OCI-LY7 (cell line): ENCODE results near the gene BAIAP2L2. TPM values are rescaled to one million over a fixed set of nuclear protein-coding genes. Genes with fewer than 3 reads are reported as not detected.

Experiments
- BruUV-seq: library from RNA; stranded (reverse); fragments of 400-500 nt; replicated peaks from 2 replicates; lab custom pipeline; 2021; lab: Mats Ljungman, UMichigan
- CTCF ChIA-PET: fragments of 300-600 bp; sonication (Branson Sonifier 250); formaldehyde crosslinking; loops from one replicate; lab custom pipeline; 2022; ENCODE audit warnings: antibody characterized with exemption; ENCODE audit not compliant: unreplicated experiment; lab: Charles Lee
- POLR2A ChIA-PET: fragments of 300-600 bp; sonication (Branson Sonifier 250); formaldehyde crosslinking; loops from one replicate; lab custom pipeline; 2022; ENCODE audit warnings: antibody characterized with exemption; lab: Charles Lee
- DNase-seq: peaks from one replicate; pipeline ENCODE4 v3.0.0-alpha.2; 2015; ENCODE audit warnings: low spot score
- H2AFZ ChIP-seq: fragments of 200-600 bp; sonication (generic), shearing (Covaris generic); 2 replicates; pipeline ENCODE4 v1.6.1; 2014; ENCODE audit warnings: mild to moderate bottlenecking, antibody characterized with exemption, low read length, moderate library complexity
- H3K27ac ChIP-seq: fragments of 200-600 bp; sonication (generic); 2 replicates; pipeline ENCODE4 v1.5.1; 2014; ENCODE audit warnings: mixed run types, low read depth, mild to moderate bottlenecking, moderate library complexity, low read length, inconsistent platforms; ENCODE audit not compliant: poor library complexity, severe bottlenecking
- H3K36me3 ChIP-seq: fragments of 200-600 bp; sonication (generic); 2 replicates; pipeline ENCODE4 v1.6.1; 2014; ENCODE audit warnings: mild to moderate bottlenecking, antibody characterized with exemption, low read length, moderate library complexity, mixed read lengths; ENCODE audit not compliant: insufficient read depth
- H3K4me1 ChIP-seq: fragments of 200-600 bp; sonication (generic); 2 replicates; pipeline ENCODE4 v1.5.1; 2014; ENCODE audit warnings: mild to moderate bottlenecking, low read length; ENCODE audit not compliant: insufficient read depth, poor library complexity, severe bottlenecking
- H3K4me2 ChIP-seq: fragments of 200-600 bp; sonication (generic); 2 replicates; pipeline ENCODE4 v1.6.1; 2014; ENCODE audit warnings: mild to moderate bottlenecking, low read length
- H3K4me3 ChIP-seq: fragments of 200-600 bp; sonication (generic); 2 replicates; pipeline ENCODE4 v1.5.1; 2014; ENCODE audit warnings: mild to moderate bottlenecking, low read depth, low read length; ENCODE audit not compliant: poor library complexity, severe bottlenecking
- H3K79me2 ChIP-seq: fragments of 200-600 bp; sonication (generic); 2 replicates; pipeline ENCODE4 v1.6.1; 2016; ENCODE audit warnings: low read depth, mild to moderate bottlenecking, low read length, moderate library complexity, mixed read lengths; ENCODE audit not compliant: insufficient read depth
- H3K9me2 ChIP-seq: fragments of 200-600 bp; sonication (generic); 2 replicates; pipeline ENCODE4 v1.6.1; 2016; ENCODE audit warnings: mild to moderate bottlenecking, low read length, mixed read lengths; ENCODE audit not compliant: insufficient read depth
- H3K9me3 ChIP-seq: fragments of 200-600 bp; sonication (generic); 2 replicates; pipeline ENCODE4 v1.6.1; 2014; ENCODE audit warnings: mild to moderate bottlenecking, mixed run types, low read length, mixed read lengths
- H4K20me1 ChIP-seq: fragments of 200-600 bp; sonication (generic); 2 replicates; pipeline ENCODE4 v1.6.1; 2014; ENCODE audit warnings: mild to moderate bottlenecking, antibody characterized with exemption, low read length, moderate library complexity, mixed read lengths; ENCODE audit not compliant: insufficient read depth
- EZH2phosphoT487 ChIP-seq: fragments of 200-600 bp; sonication (generic); IDR thresholded peaks from 2 replicates; pipeline ENCODE4 v1.6.1; 2018; ENCODE audit warnings: low read depth, borderline replicate concordance, mild to moderate bottlenecking, mixed run types, antibody characterized with exemption, low read length, moderate library complexity, mixed read lengths
- intact Hi-C: fragments of 100-400 bp; cut with micrococcal nuclease; formaldehyde crosslinking; loops from one replicate; pipeline ENCODE4 v1.10.0; 2022; ENCODE audit not compliant: unreplicated experiment
- total RNA-seq, 2 experiments: library from RNA; depleted of rRNA in 1 of 2; stranded (reverse); fragments of >200 nt in 1 of 2; shearing (Covaris generic) in 1 of 2; gene quantifications; 2 replicates each; pipeline ENCODE4 v1.2.3, GENCODE V29; 2014 to 2022
- TF ChIP-seq, protein P1 (sequence below): fragments of 200-600 bp; sonication (generic); conservative IDR thresholded peaks from 2 replicates; pipeline ENCODE4 v1.5.1; 2014; ENCODE audit warnings: mild to moderate bottlenecking, antibody characterized with exemption, low read length, moderate library complexity, mixed read lengths

BAIAP2L2 gene
- total RNA-seq, 2 experiments from 2014 or later: 0.35 to 1.9 TPM

DNA sequence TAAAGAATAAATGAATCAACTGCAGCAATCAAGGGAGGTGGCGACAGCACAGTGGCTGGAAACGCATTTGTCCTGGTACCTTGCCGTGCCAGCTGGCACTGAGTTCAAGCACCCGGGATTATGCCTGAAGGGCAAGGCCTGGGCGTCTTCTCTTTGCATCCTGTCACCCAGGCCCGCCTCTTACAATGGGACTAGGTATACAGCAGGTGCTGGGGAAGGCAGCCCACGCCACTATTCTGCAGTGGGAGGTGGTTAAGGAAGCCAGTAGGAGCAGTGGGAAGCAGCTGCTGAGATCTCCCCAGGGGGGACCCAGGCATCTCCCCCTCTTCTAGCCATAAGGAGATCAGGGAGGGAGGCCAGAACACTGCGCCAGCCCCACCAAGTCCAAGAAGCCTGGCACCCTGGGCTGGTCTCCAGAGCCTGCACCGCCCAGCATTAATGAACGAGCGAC lies 15.3 kb upstream of the BAIAP2L2 start:
- BruUV-seq: no TSS peak
- no peaks in the 10 kb centered on the region for H3K9me3 ChIP-seq
- POLR2A ChIA-PET: no interaction called here
- H3K4me1 ChIP-seq: no peaks in the 10 kb centered on the region
- H3K36me3 ChIP-seq: no peaks in the 10 kb centered on the region
- H3K9me2 ChIP-seq: no peaks in the 10 kb centered on the region
- no peak overlapping the region for H3K27ac ChIP-seq
- CTCF ChIA-PET: no interaction called here
- H4K20me1 ChIP-seq: no peaks in the 10 kb centered on the region
- TF ChIP-seq EZH2phosphoT487: no peak
- TF ChIP-seq, protein P1, sequence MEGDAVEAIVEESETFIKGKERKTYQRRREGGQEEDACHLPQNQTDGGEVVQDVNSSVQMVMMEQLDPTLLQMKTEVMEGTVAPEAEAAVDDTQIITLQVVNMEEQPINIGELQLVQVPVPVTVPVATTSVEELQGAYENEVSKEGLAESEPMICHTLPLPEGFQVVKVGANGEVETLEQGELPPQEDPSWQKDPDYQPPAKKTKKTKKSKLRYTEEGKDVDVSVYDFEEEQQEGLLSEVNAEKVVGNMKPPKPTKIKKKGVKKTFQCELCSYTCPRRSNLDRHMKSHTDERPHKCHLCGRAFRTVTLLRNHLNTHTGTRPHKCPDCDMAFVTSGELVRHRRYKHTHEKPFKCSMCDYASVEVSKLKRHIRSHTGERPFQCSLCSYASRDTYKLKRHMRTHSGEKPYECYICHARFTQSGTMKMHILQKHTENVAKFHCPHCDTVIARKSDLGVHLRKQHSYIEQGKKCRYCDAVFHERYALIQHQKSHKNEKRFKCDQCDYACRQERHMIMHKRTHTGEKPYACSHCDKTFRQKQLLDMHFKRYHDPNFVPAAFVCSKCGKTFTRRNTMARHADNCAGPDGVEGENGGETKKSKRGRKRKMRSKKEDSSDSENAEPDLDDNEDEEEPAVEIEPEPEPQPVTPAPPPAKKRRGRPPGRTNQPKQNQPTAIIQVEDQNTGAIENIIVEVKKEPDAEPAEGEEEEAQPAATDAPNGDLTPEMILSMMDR: no peak
- no peak overlapping the region for H2AFZ ChIP-seq
- no peak overlapping the region for H3K4me3 ChIP-seq
- H3K79me2 ChIP-seq: no peaks in the 10 kb centered on the region
- intact Hi-C loops: no loop called here
- no peak overlapping the region for H3K4me2 ChIP-seq
- DNase-seq: no peak

DNA sequence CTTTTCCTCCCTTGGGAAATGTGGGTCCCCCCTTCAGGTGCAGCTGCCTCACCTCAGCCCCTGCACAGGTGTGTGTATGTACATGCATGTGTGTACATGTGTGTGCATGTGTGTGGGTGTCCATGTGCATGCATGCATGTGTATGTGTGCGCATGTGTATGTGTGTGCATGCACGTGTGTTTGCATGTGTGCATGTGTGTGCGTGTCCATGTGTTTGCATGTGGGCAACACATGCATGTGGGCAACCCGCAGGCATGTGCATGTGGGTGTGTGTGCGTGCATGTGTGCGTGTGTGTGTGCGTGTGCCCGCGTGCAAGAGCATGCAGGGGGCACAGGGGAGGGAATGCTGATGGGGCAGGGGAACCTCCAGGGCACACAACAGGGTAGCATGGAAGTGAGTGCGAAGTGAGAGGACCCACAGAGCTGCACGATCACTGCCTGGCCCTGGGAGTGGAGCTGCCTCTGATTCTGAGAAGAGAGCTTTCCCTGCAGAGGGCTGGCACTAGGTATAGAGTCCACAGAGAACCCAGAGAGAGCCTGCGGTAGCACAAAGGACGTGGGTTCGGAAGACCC lies 14.6 kb upstream of the BAIAP2L2 start:
- Histone ChIP-seq H3K79me2 (no peaks in the 10 kb centered on the region), H3K4me3 (no peak overlapping the region), H3K27ac (no peak overlapping the region), H3K4me2 (no peak overlapping the region), H3K4me1 (no peaks in the 10 kb centered on the region), H4K20me1 (no peaks in the 10 kb centered on the region), H3K9me3 (no peaks in the 10 kb centered on the region), H3K36me3 (no peaks in the 10 kb centered on the region), H3K9me2 (no peaks in the 10 kb centered on the region), H2AFZ (no peak overlapping the region)
- POLR2A ChIA-PET: no interaction called here
- no peak for DNase-seq
- TF ChIP-seq, protein P1: no peak
- no peak for TF ChIP-seq EZH2phosphoT487
- CTCF ChIA-PET: no interaction called here
- intact Hi-C loops: no loop called here
- no TSS peak for BruUV-seq

DNA sequence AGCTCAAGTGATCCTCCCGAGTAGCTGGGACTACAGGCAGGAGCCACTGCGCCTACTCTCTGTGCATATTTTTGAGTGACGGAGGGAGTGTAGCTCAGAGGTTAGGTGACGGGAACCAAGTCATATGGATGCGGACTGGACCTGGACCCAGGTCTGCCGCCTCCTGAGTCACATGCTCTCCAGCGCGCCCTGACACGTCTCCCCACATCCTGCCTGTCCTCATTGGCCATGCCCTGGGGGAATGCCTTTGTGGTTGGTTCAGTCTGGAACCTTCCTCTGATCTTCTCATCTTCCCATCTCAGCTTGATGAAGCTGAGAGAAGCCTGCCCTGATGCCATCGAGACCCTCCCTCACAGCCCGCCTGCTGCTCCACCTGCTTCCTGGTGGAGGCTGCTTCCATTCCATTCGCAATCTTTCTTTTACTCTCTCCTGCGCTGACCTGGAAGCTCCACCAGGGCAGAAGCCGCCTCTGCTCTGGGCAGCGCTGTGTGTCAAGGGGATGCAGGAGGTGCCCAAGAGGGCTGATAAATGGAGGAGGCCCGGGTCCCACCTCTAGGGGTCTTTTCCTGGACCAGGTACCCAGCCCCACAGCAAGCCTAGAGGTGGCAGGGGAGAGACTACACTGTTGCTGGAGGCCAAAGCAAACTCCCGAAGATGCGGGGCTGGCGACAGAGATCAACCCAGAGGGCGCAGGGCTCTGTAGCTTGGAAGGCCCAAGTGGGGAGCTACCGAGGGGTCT lies 13.9 kb upstream of the BAIAP2L2 start:
- Histone ChIP-seq H3K4me2 (no peak overlapping the region), H3K79me2 (no peaks in the 10 kb centered on the region), H3K9me3 (no peaks in the 10 kb centered on the region), H3K9me2 (no peaks in the 10 kb centered on the region), H2AFZ (no peak overlapping the region), H3K36me3 (no peaks in the 10 kb centered on the region), H3K4me3 (no peak overlapping the region), H3K4me1 (no peaks in the 10 kb centered on the region), H4K20me1 (no peaks in the 10 kb centered on the region), H3K27ac (no peak overlapping the region)
- DNase-seq: no peak
- ChIA-PET POLR2A (no interaction called here), CTCF (no interaction called here)
- TF ChIP-seq, protein P1: no peak
- no peak for TF ChIP-seq EZH2phosphoT487
- intact Hi-C loops: no loop called here
- no TSS peak for BruUV-seq
